ENCODE results near the gene TSHZ2.

TSHZ2 gene

DNA sequence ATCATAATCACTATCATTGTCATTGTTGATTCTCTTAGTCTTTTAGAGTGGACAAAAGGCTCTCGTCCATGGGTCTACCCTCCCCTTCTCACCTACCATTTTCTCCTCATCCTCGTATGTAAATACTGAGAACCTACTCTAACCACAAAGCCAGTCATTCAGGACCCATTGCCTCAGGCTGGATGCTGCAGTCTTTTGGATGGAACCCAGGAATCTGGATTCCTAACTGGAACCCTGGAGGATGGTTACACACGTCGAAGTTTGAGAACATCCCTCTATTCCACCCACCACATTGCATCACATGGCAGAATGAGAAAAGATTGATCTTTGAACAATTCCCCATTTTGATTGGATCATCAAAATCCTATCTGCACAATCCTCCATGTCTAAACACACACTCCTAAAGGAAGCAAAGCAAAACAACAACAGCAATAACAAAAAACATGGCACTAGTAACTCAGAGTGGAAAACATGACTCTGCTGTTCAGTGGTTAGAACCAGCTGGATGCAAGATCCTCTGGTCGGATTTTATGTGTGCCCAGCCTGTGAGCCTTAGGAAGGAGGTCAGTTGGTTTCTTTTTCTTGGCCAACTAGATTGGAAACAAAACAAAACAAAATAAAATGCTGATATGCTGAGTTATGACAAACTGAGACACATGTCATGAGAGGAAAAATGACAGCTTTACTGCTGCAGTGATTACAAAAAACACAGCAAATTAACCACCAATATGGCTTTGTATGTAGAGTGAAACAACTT is 38.0 kb downstream of the TSHZ2 start:
- TF ChIP-seq, protein P1, sequence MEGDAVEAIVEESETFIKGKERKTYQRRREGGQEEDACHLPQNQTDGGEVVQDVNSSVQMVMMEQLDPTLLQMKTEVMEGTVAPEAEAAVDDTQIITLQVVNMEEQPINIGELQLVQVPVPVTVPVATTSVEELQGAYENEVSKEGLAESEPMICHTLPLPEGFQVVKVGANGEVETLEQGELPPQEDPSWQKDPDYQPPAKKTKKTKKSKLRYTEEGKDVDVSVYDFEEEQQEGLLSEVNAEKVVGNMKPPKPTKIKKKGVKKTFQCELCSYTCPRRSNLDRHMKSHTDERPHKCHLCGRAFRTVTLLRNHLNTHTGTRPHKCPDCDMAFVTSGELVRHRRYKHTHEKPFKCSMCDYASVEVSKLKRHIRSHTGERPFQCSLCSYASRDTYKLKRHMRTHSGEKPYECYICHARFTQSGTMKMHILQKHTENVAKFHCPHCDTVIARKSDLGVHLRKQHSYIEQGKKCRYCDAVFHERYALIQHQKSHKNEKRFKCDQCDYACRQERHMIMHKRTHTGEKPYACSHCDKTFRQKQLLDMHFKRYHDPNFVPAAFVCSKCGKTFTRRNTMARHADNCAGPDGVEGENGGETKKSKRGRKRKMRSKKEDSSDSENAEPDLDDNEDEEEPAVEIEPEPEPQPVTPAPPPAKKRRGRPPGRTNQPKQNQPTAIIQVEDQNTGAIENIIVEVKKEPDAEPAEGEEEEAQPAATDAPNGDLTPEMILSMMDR (IDR thresholded peaks at IDR 0.05; ENCODE audit: low read depth, low read length): no peak
- DNase-seq (ENCODE audit: extremely low read depth, low read depth): no peak

DNA sequence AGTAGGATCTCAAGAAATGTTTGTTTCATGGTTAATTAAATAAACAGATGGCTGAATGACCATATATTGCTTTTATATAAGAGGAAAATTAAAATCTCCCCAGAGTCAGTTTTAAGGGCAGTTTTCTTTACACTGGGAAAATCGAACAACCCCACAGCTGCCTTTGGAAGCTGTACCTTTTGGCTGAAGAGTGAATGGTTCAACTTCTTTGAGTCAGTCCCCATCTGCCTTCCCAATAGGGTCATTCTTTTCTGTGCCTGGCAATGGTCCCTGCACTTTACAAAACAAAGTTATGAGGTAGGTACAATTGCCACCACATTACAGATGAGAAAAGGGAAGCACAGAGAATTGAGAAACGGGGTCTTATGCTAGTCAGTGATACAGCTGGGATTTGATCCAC is 39.5 kb downstream of the TSHZ2 start:
- no peak for DNase-seq (ENCODE audit: extremely low read depth, low read depth)
- TF ChIP-seq, protein P1 (IDR thresholded peaks at IDR 0.05; ENCODE audit: low read depth, low read length): no peak

GRCh38 chr20:53013183-53013582 is 41.0 kb downstream of the TSHZ2 start:
- DNase-seq (ENCODE audit: extremely low read depth, low read depth): no peak
- TF ChIP-seq, protein P1 (IDR thresholded peaks at IDR 0.05; ENCODE audit: low read depth, low read length): no peak

GRCh38 chr20:53013847-53014246 is 41.7 kb downstream of the TSHZ2 start:
- no peak for DNase-seq (ENCODE audit: extremely low read depth, low read depth)
- TF ChIP-seq, protein P1 (IDR thresholded peaks at IDR 0.05; ENCODE audit: low read depth, low read length): no peak

GRCh38 chr20:53016071-53016470 is 43.9 kb downstream of the TSHZ2 start:
- TF ChIP-seq, protein P1 (IDR thresholded peaks at IDR 0.05; ENCODE audit: low read depth, low read length): no peak
- no peak for DNase-seq (ENCODE audit: extremely low read depth, low read depth)

DNA sequence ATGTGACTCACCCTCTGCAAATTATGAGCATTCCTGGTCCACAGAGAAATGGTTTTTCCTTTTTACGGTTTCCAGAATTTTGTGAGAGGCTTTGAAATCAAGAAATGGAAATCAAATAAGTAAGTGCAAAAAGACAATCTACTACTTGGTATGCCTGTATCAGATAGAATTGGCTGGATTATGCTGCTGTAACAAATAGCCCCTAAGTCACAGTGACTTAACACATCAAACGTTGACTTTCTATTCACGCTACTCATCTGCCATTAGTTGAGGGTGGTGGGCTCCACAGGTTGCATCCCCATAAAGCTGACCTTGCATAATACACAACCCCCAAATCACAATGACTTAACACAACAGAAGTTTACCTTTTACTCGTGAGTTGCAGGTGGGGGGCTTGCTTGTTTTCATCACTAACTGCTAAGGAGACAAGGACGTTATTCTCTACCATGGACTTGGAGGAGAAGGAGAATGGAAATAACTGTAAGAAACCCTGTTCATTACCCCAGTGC is 44.4 kb downstream of the TSHZ2 start:
- TF ChIP-seq, protein P1 (IDR thresholded peaks at IDR 0.05; ENCODE audit: low read depth, low read length): no peak
- no peak for DNase-seq (ENCODE audit: extremely low read depth, low read depth)

- TF ChIP-seq, protein P1 (IDR thresholded peaks at IDR 0.05; ENCODE audit: low read depth, low read length): no peak
- no peak for DNase-seq (ENCODE audit: extremely low read depth, low read depth)
These were observed 45.0 kb downstream of the TSHZ2 start for GRCh38 chr20:53017206-53017605.
